Endometrial microvascular endothelial cells (primary cell): ENCODE data around the gene SGCE. TPM values are rescaled to one million over a fixed set of nuclear protein-coding genes. Genes with fewer than 3 reads are reported as not detected.

Experiments
- in situ Hi-C: cut with HindIII; loops from 2 replicates; pipeline ENCODE4 v1.10.0; 2017; ENCODE audit warnings: low sequenced_read_pairs, low pct_unique_long_range_greater_than_20kb; ENCODE audit errors: inconsistent ontology term
- total RNA-seq: library from RNA; depleted of rRNA; stranded (reverse); fragments of >200 nt; gene quantifications from one replicate; pipeline ENCODE4 v1.2.3, GENCODE V29; 2015; ENCODE audit errors: inconsistent ontology term

Gene SGCE
- total RNA-seq, 1 donor from 2014 or later, result 24.6 TPM

GRCh38 chr7:94633687-94634086, 22.2 kb downstream of the SGCE start:
- in situ Hi-C loops, result no loop called here

GRCh38 chr7:94633014-94633341, 23.0 kb downstream of the SGCE start:
- in situ Hi-C loops, result no loop called here

GRCh38 chr7:94632338-94633013, 23.5 kb downstream of the SGCE start:
- in situ Hi-C loops, result no loop called here

GRCh38 chr7:94630855-94631254, 25.1 kb downstream of the SGCE start:
- in situ Hi-C loops, result no loop called here

GRCh38 chr7:94623820-94624219, 32.1 kb downstream of the SGCE start:
- in situ Hi-C loops, result no loop called here

- in situ Hi-C loops, result no loop called here
Measured at GRCh38 chr7:94621120-94621519, 34.8 kb downstream of the SGCE start.

- in situ Hi-C loops, result no loop called here
Measured at GRCh38 chr7:94620703-94621118, 35.2 kb downstream of the SGCE start.

- in situ Hi-C loops, result no loop called here
Measured at GRCh38 chr7:94618126-94618525, 37.8 kb downstream of the SGCE start.

- in situ Hi-C loops, result no loop called here
Measured at GRCh38 chr7:94616855-94617254, 39.1 kb downstream of the SGCE start.

- in situ Hi-C loops, result no loop called here
Measured at GRCh38 chr7:94615666-94616065, 40.3 kb downstream of the SGCE start.

GRCh38 chr7:94612661-94613060, 43.3 kb downstream of the SGCE start:
- in situ Hi-C loops, result no loop called here

GRCh38 chr7:94612253-94612652, 43.7 kb downstream of the SGCE start:
- in situ Hi-C loops, result no loop called here

GRCh38 chr7:94609561-94609960, 46.4 kb downstream of the SGCE start:
- in situ Hi-C loops, result no loop called here

- in situ Hi-C loops, result no loop called here
Measured at GRCh38 chr7:94605031-94605430, 50.9 kb downstream of the SGCE start.

- in situ Hi-C loops, result no loop called here
Measured at GRCh38 chr7:94602181-94602580, 53.8 kb downstream of the SGCE start.

- in situ Hi-C loops, result no loop called here
Measured at GRCh38 chr7:94600267-94600666, 55.7 kb downstream of the SGCE start.

- in situ Hi-C loops, result no loop called here
Measured at GRCh38 chr7:94595717-94596116, 60.2 kb downstream of the SGCE start.

GRCh38 chr7:94594882-94595281, 61.1 kb downstream of the SGCE start:
- in situ Hi-C loops, result no loop called here

GRCh38 chr7:94591176-94591575, 64.8 kb downstream of the SGCE start:
- in situ Hi-C loops, result no loop called here

GRCh38 chr7:94590526-94591162, 65.3 kb downstream of the SGCE start:
- in situ Hi-C loops, result no loop called here

GRCh38 chr7:94588075-94588474, 67.9 kb downstream of the SGCE start:
- in situ Hi-C loops, result no loop called here
